ENCODE results near the gene MZT2A.
"Not testable (repeated sequence)": the region's sequence is repeated elsewhere in the genome, so short reads cannot be mapped to it uniquely, and the experiment has no call there.

The MZT2A gene

GRCh38 chr2:131495506-131495905, 3.3 kb upstream of the MZT2A start:
- peaks cover 19% of the 10 kb centered on the region; the same call in 1 of the 2 replicates for H3K36me3 ChIP-seq (ENCODE audit: insufficient read depth, low read length)
- DNase-seq (ENCODE audit: low read depth, low spot score); H3K4me3 ChIP-seq; H3K27ac ChIP-seq; H3K9me3 ChIP-seq (ENCODE audit: low read depth, low read length); H3K9ac ChIP-seq (ENCODE audit: insufficient read length): not testable (repeated sequence)

GRCh38 chr2:131493199-131493968, 1.2 kb upstream of the MZT2A start:
- TF ChIP-seq EZH2 (IDR thresholded peaks at IDR 0.05), result no peak
- no peak for TF ChIP-seq POLR2AphosphoS5 (IDR thresholded peaks at IDR 0.05; ENCODE audit: borderline replicate concordance, low read depth, low read length)
- TF ChIP-seq FOXP2 (optimal IDR thresholded peaks at IDR 0.05; ENCODE audit: control extremely low read depth, extremely low read length, insufficient read depth), result no peak

GRCh38 chr2:131492418-131493198, 411 bp upstream of the MZT2A start:
- peak; percentile 78 for TF ChIP-seq POLR2AphosphoS5 (IDR thresholded peaks at IDR 0.05; ENCODE audit: borderline replicate concordance, low read depth, low read length)
- no peak for TF ChIP-seq EZH2 (IDR thresholded peaks at IDR 0.05)
- no peak for TF ChIP-seq FOXP2 (optimal IDR thresholded peaks at IDR 0.05; ENCODE audit: control extremely low read depth, extremely low read length, insufficient read depth)
- Histone ChIP-seq H3K9ac (ENCODE audit: insufficient read length) (peak overlapping the region; percentile 86), H3K36me3 (ENCODE audit: insufficient read depth, low read length) (peaks cover 9% of the 10 kb centered on the region; the same call in 1 of the 2 replicates), H3K9me3 (ENCODE audit: low read depth, low read length) (no peaks in the 10 kb centered on the region), H3K4me3 (peak overlapping the region; percentile 87), H3K27ac (peak overlapping the region; percentile 69; the same call in 1 of the 2 replicates)
- peak; percentile 77 for DNase-seq (ENCODE audit: low read depth, low spot score)

More at GRCh38 chr2:131493199-131493968, 1.2 kb upstream of the MZT2A start:
- peak overlapping the region; percentile 87 for H3K4me3 ChIP-seq
- DNase-seq (ENCODE audit: low read depth, low spot score), result no peak
- peaks cover 11% of the 10 kb centered on the region; the same call in 1 of the 2 replicates for H3K36me3 ChIP-seq (ENCODE audit: insufficient read depth, low read length)
- peak overlapping the region; percentile 53; the same call in 1 of the 2 replicates for H3K27ac ChIP-seq
- peak overlapping the region; percentile 86 for H3K9ac ChIP-seq (ENCODE audit: insufficient read length)
- H3K9me3 ChIP-seq (ENCODE audit: low read depth, low read length), result no peaks in the 10 kb centered on the region

- not testable (repeated sequence) for H3K36me3 ChIP-seq (ENCODE audit: insufficient read depth, low read length); H3K27ac ChIP-seq; DNase-seq (ENCODE audit: low read depth, low spot score); H3K9me3 ChIP-seq (ENCODE audit: low read depth, low read length)
- peak overlapping the region; percentile 82 for H3K4me3 ChIP-seq
- H3K9ac ChIP-seq (ENCODE audit: insufficient read length), result peak overlapping the region; percentile 76
Measured at GRCh38 chr2:131491469-131491836, 744 bp downstream of the MZT2A start.

GRCh38 chr2:131490616-131491468, 1.4 kb downstream of the MZT2A start:
- H3K4me3 ChIP-seq, result peak overlapping the region; percentile 82
- not testable (repeated sequence) for DNase-seq (ENCODE audit: low read depth, low spot score); H3K27ac ChIP-seq; H3K36me3 ChIP-seq (ENCODE audit: insufficient read depth, low read length); H3K9me3 ChIP-seq (ENCODE audit: low read depth, low read length)
- peak overlapping the region; percentile 76 for H3K9ac ChIP-seq (ENCODE audit: insufficient read length)

- no peak for DNase-seq (ENCODE audit: low read depth, low spot score)
- Histone ChIP-seq H3K27ac (no peak overlapping the region), H3K36me3 (ENCODE audit: insufficient read depth, low read length) (peaks cover 9% of the 10 kb centered on the region; the same call in 1 of the 2 replicates)
Measured at GRCh38 chr2:131488306-131489205, 3.6 kb downstream of the MZT2A start.

GRCh38 chr2:131486201-131486902, 5.8 kb downstream of the MZT2A start:
- H3K36me3 ChIP-seq (ENCODE audit: insufficient read depth, low read length); H3K4me3 ChIP-seq; H3K9ac ChIP-seq (ENCODE audit: insufficient read length); H3K27ac ChIP-seq; DNase-seq (ENCODE audit: low read depth, low spot score); H3K9me3 ChIP-seq (ENCODE audit: low read depth, low read length): not testable (repeated sequence)

More at GRCh38 chr2:131488306-131489205, 3.6 kb downstream of the MZT2A start:
- Histone ChIP-seq H3K9ac (ENCODE audit: insufficient read length) (no peak overlapping the region), H3K4me3 (no peak overlapping the region), H3K9me3 (ENCODE audit: low read depth, low read length) (no peaks in the 10 kb centered on the region)
- TF ChIP-seq POLR2AphosphoS5 (IDR thresholded peaks at IDR 0.05; ENCODE audit: borderline replicate concordance, low read depth, low read length) (no peak), FOXP2 (optimal IDR thresholded peaks at IDR 0.05; ENCODE audit: control extremely low read depth, extremely low read length, insufficient read depth) (no peak), EZH2 (IDR thresholded peaks at IDR 0.05) (no peak)

- not testable (repeated sequence) for H3K36me3 ChIP-seq (ENCODE audit: insufficient read depth, low read length); H3K4me3 ChIP-seq; H3K27ac ChIP-seq; H3K9ac ChIP-seq (ENCODE audit: insufficient read length); H3K9me3 ChIP-seq (ENCODE audit: low read depth, low read length); DNase-seq (ENCODE audit: low read depth, low spot score)
Measured at GRCh38 chr2:131484906-131485460, 7.2 kb downstream of the MZT2A start.

GRCh38 chr2:131483981-131484820, 8.0 kb downstream of the MZT2A start:
- not testable (repeated sequence) for H3K4me3 ChIP-seq; DNase-seq (ENCODE audit: low read depth, low spot score); H3K36me3 ChIP-seq (ENCODE audit: insufficient read depth, low read length); H3K9ac ChIP-seq (ENCODE audit: insufficient read length); H3K9me3 ChIP-seq (ENCODE audit: low read depth, low read length); H3K27ac ChIP-seq

GRCh38 chr2:131482506-131483155, 9.6 kb downstream of the MZT2A start:
- not testable (repeated sequence) for H3K4me3 ChIP-seq; H3K9ac ChIP-seq (ENCODE audit: insufficient read length); H3K9me3 ChIP-seq (ENCODE audit: low read depth, low read length); DNase-seq (ENCODE audit: low read depth, low spot score); H3K36me3 ChIP-seq (ENCODE audit: insufficient read depth, low read length); H3K27ac ChIP-seq
